Measurements from ENCODE around the gene HLA-DOB. TPM values are rescaled to one million over a fixed set of nuclear protein-coding genes. Genes with fewer than 3 reads are reported as not detected.

HLA-DOB gene
- 0.32 TPM in 1 of 2 replicates, not detected in the other for total RNA-seq

DNA sequence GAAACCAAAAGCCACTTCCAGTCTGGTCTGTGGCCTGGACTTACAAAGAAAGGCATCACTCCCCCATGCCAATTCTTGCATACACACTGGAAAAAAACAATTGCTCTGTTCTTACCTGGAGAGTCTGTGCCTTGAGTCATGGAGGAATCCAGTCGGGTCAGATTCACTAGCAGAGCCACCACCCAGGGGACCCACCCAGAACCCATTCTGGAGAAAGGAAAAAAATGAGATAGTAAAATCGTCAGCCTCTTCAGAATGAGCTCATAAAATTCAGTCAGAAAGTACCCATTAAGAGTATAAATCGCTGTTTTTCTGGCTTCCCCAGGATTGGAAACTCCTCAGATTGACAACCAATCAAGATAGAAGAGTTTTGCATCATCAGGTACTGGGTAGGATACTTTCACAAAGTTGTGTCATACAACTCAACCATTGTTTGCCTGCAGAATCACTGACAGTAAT is at the start of gene HLA-DOB:
Gene HLA-DOB, minus strand, starts transcription at position 257 of the 459 bp plus-strand sequence. Its CDS starts 51 bp downstream, at position 206.

DNA sequence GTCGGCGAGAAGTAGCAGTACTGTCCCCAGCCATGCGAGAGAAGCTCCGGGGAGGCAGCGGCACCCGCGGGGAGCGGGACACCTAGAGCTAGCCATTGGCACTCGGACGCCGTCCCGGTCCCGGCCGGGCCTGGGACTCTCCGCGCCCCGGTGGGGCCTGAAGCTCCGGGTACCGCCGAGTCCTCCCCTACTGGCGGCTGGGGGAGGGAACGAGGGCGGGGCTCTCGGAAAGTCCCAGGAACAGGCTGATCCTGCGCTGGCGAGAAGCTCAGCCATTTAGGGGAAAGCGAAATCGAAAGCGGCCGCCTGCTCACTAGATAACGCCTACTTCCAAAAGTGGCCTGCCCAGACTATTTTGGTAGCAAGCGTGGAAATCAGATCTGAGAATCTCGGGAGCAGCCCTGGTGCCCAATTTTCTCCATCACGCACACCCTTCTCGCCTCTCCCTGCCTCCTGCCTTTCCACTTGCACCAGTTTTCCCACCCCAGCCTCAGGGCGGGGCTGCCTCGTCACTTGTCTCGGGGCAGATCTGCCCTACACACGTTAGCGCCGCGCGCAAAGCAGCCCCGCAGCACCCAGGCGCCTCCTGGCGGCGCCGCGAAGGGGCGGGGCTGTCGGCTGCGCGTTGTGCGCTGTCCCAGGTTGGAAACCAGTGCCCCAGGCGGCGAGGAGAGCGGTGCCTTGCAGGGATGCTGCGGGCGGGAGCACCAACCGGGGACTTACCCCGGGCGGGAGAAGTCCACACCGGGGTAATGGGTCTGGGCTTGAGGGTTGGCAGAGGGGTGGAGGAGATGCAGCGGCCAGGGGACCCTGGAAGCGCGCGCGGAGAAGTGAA is 37.0 kb upstream of the HLA-DOB start, which contains the start of the genes PSMB9 and TAP1:
Gene PSMB9, plus strand, starts transcription at position 652 of the 835 bp plus-strand sequence. Its CDS starts 38 bp downstream, at position 690.
Gene TAP1, minus strand, starts transcription at position 164 of the 835 bp plus-strand sequence. Its CDS starts 68 bp downstream, at position 96.

DNA sequence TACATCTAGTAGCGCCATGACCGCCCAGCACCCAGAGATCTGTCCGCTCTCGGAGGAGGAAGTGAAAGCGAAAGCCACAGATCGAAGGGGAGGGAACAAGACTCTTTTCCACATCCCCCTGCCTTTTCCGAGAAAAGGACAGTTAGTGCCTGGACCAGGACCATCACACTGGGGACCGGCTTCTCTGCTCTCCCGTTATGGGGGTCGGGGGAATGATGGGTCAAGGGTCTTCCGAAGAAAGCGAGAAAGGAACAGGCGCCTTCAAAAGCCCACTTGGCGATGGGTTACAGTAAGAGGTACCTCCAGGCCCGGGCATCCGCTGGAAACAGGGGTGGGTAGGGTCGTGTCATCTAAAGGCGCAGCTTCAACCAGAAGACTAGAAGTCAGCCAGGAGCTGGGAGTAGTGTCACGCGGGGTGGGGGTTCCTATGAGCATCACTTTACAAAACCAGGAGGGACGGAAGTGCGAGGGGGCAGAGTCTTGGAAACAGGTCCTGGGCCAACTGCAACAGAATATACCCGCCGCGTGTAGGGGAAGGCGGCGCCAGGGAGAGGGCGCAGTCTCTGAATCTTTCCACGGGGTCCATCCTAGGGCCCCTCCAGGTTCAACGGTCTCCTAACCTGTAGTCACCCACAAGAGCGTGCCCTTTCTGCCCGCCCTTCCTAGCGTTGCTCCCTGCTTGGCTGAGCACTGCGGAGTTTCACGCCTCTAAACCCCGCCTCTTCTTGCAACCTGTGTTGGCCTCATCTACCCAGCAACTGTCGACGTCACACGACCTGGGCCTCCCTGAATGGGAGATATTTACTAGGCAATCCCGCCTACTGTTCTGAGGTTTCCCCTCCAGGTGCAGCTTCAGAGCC is 27.4 kb upstream of the HLA-DOB start, which contains the start of gene PSMB8:
Gene PSMB8, minus strand, starts transcription at position 69 of the 860 bp plus-strand sequence. Its CDS starts 51 bp downstream, at position 18.

DNA sequence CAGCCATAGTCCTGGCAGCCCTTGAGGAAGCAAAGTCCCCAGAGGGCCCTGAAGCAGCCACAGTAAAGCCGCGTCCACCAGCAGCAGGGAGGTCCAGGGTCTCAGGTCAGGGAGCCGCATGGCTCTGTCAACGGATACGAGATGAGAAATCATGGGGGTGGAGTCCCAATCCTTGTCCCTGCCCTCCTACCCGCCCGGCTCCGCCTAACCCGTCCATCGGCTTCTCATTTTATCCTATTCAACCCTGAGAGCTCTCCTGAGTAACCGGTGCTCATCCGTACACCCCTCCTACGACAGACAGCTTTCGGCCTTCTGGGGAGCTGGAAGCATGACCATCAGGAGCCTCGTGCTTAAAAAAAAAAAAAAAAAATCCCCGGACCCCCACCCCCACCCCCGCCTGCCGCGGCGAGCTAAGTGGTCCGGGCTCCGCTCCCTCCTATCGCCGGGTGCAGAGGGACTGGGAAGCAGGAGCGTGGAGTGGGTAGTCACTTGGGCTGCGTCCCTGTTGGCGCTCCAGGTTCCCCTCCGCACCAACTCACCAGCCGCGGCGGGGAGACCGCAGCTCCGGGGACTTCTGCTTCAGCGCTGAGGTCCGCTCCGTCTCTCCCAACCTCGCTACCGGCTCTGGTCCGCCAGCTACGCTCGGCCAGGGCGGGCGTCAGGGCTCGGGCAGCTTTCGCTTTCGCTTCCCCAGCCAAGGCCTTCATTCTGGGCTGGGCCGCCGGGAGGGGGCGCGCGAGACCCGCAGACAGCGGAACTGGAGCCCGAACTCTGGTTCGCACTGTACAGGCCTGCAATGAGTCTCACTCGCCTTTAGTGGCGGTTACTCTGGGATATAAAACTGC is 21.5 kb upstream of the HLA-DOB start, which contains the start of gene TAP2:
Gene TAP2, minus strand, starts transcription at position 626 of the 845 bp plus-strand sequence. Its CDS starts 506 bp downstream, at position 120.

DNA sequence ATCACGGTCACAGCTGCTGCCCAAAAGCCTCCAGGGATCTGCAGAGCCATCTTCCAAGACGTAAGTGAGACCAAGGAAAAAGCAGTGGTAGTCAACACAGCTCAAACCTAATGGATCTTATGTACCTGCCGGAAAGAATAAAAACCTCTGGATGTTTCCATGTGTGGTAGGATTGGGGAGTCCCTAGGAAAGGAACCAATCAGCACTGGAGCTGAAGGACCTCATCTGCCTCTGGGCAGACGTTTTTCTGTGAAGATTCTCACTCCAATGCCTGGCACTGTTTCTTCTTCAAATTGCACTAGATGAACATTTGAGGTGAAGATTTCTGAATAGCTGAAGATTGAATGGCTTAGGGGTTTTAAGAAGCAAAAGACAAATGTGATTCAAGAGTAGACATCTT is 53.4 kb downstream of the HLA-DOB start, which contains the start of gene HLA-DQB2:
Gene HLA-DQB2, minus strand, starts transcription at position 112 of the 400 bp plus-strand sequence. Its CDS starts 62 bp downstream, at position 50.

Other genes with a start within 250 kb of the HLA-DOB start
- gene HLA-DRB1, start 227.2 kb downstream of the HLA-DOB start, total RNA-seq = 0.86 TPM in 1 of 2 replicates, not detected in the other
- not detected in 2 replicates for gene HLA-DQA1, start 179.6 kb downstream of the HLA-DOB start, total RNA-seq
- 0.32 TPM in 1 of 2 replicates, not detected in the other for gene HLA-DQB1, start 150.3 kb downstream of the HLA-DOB start, total RNA-seq
- gene HLA-DQA2, start 75.6 kb downstream of the HLA-DOB start, total RNA-seq = not detected in 2 replicates
- not detected in 2 replicates for gene HLA-DQB2, start 53.5 kb downstream of the HLA-DOB start, total RNA-seq
- gene TAP2, start 21.7 kb upstream of the HLA-DOB start, total RNA-seq = 10.5 and 17.1 TPM in 2 replicates
- gene PSMB8, start 27.0 kb upstream of the HLA-DOB start, total RNA-seq = 58.8 and 68.6 TPM in 2 replicates
- gene TAP1, start 36.7 kb upstream of the HLA-DOB start, total RNA-seq = 25.0 and 34.9 TPM in 2 replicates
- 19.3 and 23.8 TPM in 2 replicates for gene PSMB9, start 37.2 kb upstream of the HLA-DOB start, total RNA-seq
- gene HLA-DMB, start 124.0 kb upstream of the HLA-DOB start, total RNA-seq = 0.11 TPM in 1 of 2 replicates, not detected in the other
- gene HLA-DMA, start 136.1 kb upstream of the HLA-DOB start, total RNA-seq = 6.0 and 8.6 TPM in 2 replicates
- 133 and 138 TPM in 2 replicates for gene BRD2, start 151.6 kb upstream of the HLA-DOB start, total RNA-seq
- 0.11 TPM in 1 of 2 replicates, not detected in the other for gene HLA-DOA, start 192.6 kb upstream of the HLA-DOB start, total RNA-seq